ENCODE measurements around the gene FAM168B. TPM values are rescaled to one million over a fixed set of nuclear protein-coding genes. Genes with fewer than 3 reads are reported as not detected.

The FAM168B gene
- total and polyA plus RNA-seq, 9 donors = 54.4 to 117 (median 98.4) TPM

DNA sequence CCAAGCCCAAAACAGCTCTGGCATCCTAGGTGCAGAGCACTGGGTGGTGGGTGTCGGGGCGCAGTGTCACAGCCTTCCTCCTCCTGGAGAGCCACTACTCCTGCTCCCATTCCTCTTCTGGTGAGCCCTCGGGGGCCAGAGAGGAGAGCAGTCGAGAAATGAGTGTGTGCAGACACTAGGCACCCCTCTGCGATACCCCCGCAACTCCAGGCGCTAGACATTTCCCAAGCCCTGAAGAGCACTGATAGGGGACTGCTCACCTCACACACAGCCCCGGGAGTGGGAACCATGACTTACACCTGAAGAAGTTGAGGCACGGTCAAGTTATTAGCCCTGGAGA lies 54.2 kb downstream of the FAM168B start:
- no peak for DNase-seq
- no peaks in the 10 kb centered on the region for H3K4me1 ChIP-seq (ENCODE audit: insufficient read depth)
- no peak overlapping the region for H3K27ac ChIP-seq
- WGBS, 3 donors = 91 to 96% (median 93%) methylated on average over 9 of the region's 9 CpGs
- no peaks in the 10 kb centered on the region for H3K9me3 ChIP-seq
- no peak overlapping the region for H3K4me3 ChIP-seq
- intact Hi-C loops (cut with DNase I) = no loop called here
- no peaks in the 10 kb centered on the region for H3K36me3 ChIP-seq
- TF ChIP-seq POLR2A (IDR thresholded peaks at IDR 0.05) (no peak), EP300 (IDR thresholded peaks at IDR 0.05) (no peak)
- TF ChIP-seq, protein P1, sequence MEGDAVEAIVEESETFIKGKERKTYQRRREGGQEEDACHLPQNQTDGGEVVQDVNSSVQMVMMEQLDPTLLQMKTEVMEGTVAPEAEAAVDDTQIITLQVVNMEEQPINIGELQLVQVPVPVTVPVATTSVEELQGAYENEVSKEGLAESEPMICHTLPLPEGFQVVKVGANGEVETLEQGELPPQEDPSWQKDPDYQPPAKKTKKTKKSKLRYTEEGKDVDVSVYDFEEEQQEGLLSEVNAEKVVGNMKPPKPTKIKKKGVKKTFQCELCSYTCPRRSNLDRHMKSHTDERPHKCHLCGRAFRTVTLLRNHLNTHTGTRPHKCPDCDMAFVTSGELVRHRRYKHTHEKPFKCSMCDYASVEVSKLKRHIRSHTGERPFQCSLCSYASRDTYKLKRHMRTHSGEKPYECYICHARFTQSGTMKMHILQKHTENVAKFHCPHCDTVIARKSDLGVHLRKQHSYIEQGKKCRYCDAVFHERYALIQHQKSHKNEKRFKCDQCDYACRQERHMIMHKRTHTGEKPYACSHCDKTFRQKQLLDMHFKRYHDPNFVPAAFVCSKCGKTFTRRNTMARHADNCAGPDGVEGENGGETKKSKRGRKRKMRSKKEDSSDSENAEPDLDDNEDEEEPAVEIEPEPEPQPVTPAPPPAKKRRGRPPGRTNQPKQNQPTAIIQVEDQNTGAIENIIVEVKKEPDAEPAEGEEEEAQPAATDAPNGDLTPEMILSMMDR (IDR thresholded peaks at IDR 0.05) = no peak
- no peaks in the 10 kb centered on the region for H3K27me3 ChIP-seq

DNA sequence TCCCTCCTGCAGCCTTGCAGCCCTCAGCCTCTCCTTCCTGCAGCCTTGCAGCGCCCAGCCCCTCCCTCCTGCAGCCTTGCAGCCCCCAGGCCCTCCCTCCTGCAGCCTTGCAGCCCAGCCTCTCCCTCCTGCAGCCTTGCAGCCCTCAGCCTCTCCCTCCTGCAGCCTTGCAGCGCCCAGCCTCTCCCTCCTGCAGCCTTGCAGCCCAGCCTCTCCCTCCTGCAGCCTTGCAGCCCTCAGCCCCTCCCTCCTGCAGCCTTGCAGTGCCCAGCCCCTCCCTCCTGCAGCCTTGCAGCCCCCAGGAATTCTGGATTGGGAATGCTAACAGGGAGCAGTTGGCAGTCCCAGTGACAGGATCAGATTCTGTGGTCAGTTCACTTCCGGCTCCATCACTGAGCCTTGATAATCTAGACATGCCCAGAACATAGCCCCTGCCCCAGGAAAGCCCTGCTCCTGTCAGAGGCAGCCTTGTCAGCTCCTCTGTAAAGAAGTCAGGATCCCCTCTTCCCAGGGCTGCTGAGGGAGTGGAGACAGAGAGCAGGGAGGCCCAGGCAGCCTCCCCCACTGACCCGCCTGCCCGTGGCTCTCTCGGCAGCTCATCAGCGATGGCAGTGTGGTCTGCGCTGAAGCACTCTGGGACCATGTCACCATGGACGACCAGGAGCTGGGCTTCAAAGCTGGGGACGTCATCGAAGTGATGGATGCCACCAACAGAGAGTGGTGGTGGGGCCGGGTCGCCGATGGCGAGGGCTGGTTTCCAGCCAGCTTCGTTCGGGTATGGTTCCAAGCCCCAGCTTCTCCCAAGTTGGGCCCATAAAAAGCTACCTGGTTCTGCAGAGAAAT lies 54.8 kb downstream of the FAM168B start:
- intact Hi-C loops (cut with DNase I) = no loop called here
- 89 to 94% (median 91%) methylated on average over 17 of the region's 17 CpGs for WGBS, 3 donors
- no peaks in the 10 kb centered on the region for H3K9me3 ChIP-seq

DNA sequence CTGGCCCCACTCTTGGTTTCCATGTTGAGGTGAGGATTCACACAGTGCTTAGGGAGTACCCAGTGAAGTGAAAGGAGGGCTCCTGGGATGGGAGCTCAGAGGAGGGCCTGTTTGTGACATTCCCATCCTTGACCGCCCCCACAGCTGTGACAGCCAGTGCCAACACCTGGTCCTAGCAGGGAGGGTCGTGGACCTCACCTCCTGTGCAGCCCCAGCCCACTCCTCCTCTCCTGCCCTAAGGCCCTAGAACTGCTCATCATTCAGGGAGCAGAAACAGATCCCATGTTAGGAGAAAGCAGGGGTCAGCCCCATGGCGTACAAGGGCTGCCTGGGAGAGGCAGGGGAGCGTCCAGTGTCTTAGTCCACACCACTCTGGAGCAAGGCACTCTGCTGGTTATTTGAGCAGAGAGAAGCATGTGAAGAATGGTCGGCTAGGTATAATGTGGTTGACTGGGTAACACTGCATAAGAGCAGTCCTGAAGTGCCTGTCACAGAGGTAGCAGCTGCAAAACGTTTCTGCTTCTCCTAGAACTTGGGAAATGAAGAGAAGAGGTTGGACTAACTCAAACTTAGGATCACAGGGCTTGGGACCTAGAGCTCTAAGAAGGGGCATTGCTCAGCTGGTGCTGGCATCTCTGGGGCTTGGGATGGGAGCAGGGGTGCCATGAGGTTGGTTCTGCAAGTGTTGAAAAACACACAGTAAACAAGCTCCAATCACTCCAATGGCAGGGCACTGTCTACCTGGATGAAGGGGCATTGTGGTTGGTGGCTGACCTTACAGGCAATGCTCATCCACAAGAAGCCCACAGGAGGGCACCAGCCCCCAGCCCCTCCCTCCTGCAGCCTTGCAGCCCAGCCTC lies 55.6 kb downstream of the FAM168B start:
- WGBS, 3 donors = 65 to 71% (median 69%) methylated on average over 6 of the region's 6 CpGs
- no peaks in the 10 kb centered on the region for H3K36me3 ChIP-seq

More for the DNA sequence above, 54.8 kb downstream of the FAM168B start:
- no peaks in the 10 kb centered on the region for H3K4me1 ChIP-seq (ENCODE audit: insufficient read depth)
- TF ChIP-seq POLR2A (IDR thresholded peaks at IDR 0.05) (no peak), EP300 (IDR thresholded peaks at IDR 0.05) (no peak)
- TF ChIP-seq, protein P1 (IDR thresholded peaks at IDR 0.05) = no peak
- no peaks in the 10 kb centered on the region for H3K27me3 ChIP-seq
- H3K36me3 ChIP-seq = no peaks in the 10 kb centered on the region
- H3K27ac ChIP-seq = no peak overlapping the region
- no peak for DNase-seq
- no peak overlapping the region for H3K4me3 ChIP-seq

More for the DNA sequence above, 55.6 kb downstream of the FAM168B start:
- H3K27me3 ChIP-seq = no peaks in the 10 kb centered on the region
- TF ChIP-seq POLR2A (IDR thresholded peaks at IDR 0.05) (no peak), EP300 (IDR thresholded peaks at IDR 0.05) (no peak)
- TF ChIP-seq, protein P1 (IDR thresholded peaks at IDR 0.05) = no peak
- no peaks in the 10 kb centered on the region for H3K4me1 ChIP-seq (ENCODE audit: insufficient read depth)
- DNase-seq = no peak
- intact Hi-C loops (cut with DNase I) = no loop called here
- H3K9me3 ChIP-seq = no peaks in the 10 kb centered on the region
- H3K4me3 ChIP-seq = no peak overlapping the region
- H3K27ac ChIP-seq = no peak overlapping the region
